GM18519 (cell line): ENCODE measurements around the gene PPM1L.
A peak's percentile ranks its signal among the peaks of the same experiment; 100 is the strongest.

ENCODE experiments used
- ATAC-seq: cut with Tn5 transposase; IDR thresholded peaks from one replicate; pipeline ENCODE4 v1.9.1; 2021; ENCODE audit warnings: mild to moderate bottlenecking, moderate library complexity; ENCODE audit not compliant: unreplicated experiment, low FRiP score

Gene PPM1L

GRCh38 chr3:160919942-160920341 lies 163.9 kb downstream of the PPM1L start:
- no peak for ATAC-seq

DNA sequence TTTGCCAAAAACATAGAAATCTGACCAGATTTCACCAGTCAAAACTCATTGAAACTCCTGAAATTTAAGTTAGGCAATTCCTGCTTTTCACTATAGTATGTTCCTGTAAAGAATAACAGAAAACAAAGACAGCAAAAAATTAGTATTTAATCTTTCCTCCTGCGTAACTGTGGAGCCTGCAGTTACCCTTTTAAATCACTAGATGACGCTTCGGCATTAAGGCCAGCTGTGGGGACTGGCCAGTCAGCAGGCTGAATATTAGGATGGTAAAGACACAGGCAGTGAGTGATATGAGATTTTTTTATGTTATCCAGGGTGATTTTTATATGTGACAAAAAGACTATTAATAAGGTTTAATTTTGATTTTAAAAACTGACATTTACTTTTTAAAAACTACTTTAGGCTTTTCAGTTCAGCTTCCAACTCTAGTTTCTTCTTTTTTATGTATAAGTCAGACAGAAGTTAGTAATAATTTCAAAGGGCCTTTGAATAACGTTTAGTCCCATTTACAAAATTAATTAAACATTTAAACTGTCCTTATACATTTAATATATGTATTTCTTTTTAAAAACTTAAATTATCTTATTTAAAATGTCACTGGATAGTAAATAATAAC lies 165.1 kb downstream of the PPM1L start:
- peak; percentile 81 for ATAC-seq

GRCh38 chr3:160924776-160925175 lies 168.7 kb downstream of the PPM1L start:
- ATAC-seq, result no peak

- ATAC-seq, result no peak
Observed at GRCh38 chr3:160927620-160928019, 171.6 kb downstream of the PPM1L start.

- ATAC-seq, result no peak
Observed at GRCh38 chr3:160928183-160928726, 172.2 kb downstream of the PPM1L start.

DNA sequence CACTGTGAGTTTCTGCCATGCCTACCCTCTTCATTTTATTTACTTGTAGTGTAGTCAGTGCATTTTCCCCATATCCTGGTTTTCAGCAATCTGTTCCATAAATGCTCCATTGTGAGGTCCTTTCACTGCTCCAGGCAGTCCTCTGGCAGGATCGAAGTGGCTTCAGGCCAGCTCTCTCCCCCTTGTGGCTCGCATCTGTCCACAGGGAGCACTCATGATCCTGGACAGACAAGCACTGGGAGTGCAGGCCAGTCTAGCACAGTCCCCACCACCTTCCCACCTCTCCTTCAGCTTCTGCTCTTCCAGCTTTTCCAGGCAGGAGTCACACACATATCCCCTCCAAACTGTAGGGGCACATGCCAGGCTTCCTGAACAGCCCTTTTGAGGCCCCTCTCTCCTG lies 173.6 kb downstream of the PPM1L start:
- ATAC-seq, result no peak

DNA sequence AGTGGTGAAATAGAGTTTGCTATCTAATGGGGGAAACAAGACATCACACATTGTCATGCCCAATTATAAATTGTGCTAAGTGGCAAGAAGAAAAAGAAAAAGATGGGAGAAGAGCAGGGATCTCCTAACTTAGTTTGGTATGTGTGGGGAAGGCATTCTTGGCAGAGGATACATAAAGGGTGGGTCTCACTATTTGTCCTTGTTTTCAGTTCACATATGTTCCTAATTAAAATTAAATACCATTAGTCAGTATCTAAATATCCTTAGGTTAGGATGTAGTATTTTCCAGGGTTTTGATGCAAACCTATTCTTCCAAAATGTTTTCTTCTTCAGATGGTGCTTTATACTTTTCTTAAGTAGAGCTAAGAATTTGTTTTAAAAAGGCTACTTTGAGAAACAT lies 175.4 kb downstream of the PPM1L start:
- no peak for ATAC-seq

DNA sequence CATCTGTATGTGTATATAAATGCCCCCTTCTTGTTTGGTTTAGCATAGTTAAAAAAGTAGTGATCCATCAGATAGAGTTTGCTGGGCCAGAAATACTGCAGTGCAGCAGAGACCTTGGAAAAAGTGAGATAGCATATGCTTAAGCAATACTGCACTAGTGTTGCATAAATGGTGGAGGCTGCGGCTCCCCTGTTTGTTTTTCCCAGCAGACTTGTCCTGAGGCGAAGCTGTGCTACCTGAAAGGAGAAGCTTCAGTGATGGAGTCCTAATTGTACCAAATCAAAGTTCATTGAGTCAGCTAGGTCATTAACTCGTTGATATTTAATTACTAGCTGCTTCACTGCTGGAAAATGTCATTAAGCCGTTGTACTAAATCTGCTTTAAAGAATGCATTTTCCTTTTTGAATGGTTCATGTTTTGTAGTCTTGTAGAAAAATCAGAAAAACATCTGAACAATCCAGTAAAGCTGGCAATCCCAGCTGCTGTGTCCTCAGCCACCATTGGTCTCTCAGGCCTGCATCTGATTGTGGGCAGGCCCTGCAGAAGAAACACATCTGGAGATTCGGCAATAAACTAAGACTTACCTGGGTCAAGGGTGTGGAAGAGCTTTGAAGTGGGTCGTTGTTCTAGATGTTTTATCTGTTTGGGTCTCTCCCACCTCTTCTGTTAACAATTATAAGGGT lies 179.5 kb downstream of the PPM1L start:
- no peak for ATAC-seq

DNA sequence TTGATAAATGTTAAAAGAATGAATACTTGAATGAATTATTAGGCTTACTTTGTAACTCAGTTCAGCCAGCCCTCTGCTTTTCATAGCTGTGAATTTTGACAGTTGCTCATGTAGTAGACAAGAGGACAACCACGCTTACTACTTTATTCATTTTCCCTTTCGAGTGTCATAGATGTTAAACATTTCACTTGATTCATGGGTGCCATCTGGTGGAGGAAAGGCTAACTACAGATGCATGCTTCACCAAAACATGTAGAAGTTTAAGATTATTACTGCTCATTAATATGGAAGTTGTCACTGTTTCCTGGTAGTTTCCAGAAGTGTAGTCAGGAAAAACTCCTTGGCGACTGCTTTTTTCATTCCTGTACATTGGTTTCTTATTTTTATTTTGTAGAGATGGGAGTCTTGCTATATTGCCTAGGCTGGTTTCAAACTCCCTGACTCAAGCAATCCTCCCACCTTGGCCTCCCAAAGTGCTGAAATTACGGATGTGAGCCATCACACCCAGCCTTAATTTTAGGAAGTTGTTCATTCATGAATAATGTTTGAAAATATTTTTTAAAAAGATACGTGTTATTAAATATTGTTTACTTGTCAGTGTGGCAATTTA lies 186.0 kb downstream of the PPM1L start:
- ATAC-seq, result peak; percentile 94

DNA sequence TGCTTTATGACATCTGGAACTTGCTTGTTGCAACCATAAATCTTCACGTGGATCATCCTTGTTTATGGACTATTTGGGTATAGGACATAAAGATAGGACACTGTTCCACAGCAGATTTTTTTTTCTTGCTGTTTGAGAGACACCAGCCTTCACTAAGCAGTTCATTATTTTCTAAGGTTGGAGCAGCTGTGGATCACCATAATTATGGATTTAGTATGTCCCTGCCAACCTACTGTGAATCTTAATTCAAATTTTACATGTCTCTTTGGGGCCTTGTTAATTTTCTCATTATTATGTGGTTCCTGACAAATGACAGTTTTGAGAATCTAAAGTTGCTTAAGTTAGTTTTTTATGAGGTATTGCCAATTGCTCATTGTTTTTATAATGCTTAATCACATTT lies 188.0 kb downstream of the PPM1L start:
- no peak for ATAC-seq

DNA sequence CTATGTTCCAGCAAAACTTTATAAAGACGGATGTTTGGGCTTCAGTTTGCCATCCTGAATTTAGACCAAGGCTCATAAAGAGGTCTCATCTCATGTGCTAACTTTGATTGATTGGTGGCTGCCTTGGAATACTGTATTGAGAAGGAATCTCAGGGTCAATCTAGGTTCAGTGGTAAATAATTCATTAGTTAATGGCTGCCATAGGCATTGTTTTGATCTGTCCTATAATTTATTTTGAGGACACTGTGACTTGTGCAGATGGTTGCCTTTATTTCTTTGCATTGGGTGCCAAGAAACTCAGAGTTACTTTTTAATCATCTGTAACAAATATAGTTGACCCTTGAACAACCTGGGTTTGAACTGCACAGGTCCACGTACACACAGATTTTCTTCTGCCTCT lies 189.3 kb downstream of the PPM1L start:
- ATAC-seq, result no peak

DNA sequence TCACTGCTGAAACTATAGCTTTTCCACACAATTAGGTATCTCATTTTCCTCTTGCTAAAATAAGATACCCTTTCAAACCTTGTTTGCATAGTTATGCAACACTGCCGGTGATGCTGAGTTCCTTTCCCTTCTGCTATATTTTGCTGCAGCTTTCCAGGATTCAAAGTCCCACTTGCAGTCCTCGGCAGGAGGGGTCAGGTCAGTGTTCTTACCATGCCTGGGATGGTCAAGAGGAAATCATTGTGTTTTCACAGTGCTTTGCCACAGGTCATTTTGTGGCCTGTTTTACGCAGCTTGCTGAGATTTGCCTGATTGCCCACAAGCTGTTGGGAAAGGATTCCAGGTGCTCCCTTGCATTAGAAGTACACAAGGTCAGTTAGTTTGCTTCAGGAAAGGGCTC lies 192.2 kb downstream of the PPM1L start:
- no peak for ATAC-seq

GRCh38 chr3:160949460-160949859 lies 193.4 kb downstream of the PPM1L start:
- no peak for ATAC-seq

DNA sequence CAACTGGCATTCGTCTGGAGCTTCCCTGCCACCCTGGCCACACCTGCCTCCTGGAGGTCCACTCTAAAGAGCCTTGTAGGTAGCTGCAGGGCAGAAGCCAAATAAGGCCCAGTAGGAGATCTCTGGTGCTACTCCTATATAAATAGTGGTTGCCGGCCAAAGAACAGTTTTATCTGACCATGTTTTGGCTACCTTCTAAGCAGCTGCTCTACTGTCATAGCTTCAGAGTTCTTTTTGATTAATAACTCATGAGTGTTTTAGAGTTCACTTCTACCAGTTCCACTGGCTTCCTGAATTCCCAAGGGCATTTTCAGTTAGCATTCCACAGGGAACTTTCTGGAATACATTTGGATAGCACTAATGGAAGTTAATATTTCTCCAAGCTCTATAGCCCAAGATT lies 194.5 kb downstream of the PPM1L start:
- no peak for ATAC-seq

DNA sequence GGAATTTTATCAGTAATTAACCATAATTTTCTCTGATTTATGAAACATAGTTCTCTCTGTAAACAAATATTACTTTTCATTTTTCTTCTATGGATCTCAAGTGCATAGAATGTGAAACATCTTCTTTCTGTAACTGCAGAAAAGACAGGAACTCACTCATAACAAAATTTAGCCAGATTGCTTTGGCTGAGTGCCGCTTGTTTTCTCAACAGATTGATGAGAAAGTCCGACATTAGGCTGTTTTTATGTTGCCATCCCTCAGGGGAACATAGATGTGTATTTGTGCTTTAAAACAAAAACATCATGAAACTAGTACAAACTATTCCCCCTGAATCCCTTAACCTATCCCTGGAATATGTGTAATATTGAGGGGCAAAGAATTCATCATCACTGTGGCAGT lies 194.9 kb downstream of the PPM1L start:
- no peak for ATAC-seq

DNA sequence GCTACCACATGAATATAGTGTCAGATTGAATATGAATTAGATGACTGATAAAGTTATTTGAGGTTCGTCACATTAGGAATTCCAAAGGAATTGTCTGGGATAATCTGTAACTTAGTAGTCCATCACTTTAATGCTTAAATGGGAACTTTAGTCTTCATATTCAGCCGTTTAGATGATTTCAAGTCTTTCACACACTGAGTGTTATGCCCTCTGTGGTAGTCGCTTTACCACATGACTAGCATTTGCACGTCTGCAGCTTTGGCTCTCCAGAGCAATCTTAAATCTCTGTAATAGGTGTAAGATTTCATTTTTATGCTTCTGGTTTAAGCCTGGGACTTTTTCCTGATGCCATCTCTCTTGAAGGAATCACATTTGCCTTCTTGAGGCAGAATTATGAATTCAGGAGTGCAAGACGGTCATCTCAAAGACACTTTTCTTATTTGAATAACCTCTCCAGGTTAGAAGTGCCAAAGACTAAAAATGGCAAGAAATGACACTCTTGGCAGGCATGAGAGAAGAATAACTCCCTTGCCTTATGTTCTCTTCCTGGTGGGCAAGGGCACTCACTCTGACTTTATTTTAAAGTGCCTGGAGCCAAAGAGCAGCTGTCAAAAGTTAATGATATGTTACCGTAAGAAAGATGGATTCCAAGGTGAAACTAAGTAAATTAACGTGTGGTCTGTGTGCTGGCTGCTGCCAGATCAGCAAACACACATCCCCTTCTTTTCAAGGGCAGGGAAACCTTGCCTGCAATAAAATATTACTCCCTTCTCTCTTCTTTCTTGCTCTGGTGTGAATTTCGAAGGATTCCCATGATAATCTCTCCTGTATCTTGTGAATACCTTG lies 195.8 kb downstream of the PPM1L start:
- no peak for ATAC-seq

DNA sequence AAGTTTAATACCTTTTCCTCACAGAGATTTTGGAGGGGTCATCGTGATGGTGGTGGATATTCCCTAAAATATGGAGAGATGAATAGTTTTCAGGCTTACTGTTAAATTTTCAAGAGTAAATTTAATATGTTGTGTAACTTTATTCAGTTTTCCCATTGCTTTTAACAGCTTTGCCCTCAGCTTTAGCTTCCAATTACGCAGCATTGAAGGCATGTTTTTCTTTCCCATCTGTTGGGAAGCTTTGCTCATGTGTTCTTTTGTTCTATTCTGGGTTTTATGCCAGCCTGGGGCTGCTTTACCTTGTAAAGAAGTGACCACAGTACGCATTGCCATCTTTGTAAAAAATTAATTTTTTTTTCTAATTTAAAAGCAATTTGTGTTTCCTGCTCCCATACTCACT lies 197.7 kb downstream of the PPM1L start:
- no peak for ATAC-seq

DNA sequence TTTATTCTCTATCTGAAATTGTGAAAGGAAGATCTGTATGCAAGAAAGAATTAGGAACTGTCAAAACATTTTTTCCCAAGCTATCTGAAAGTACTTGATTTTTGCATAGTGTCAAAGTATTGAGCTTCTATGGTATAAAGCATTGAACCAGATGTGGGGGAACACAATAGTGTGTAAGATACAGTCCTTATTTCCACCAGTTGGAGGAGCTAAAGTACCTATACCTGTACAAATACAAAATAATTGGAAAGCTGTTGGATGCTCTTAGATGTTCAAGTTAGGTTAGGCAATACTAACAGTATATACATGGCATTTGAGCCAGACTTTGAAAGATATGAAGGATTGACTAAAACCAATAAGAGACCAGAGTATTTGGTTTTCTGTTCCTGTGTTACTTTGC lies 200.8 kb downstream of the PPM1L start:
- peak; percentile 91 for ATAC-seq

DNA sequence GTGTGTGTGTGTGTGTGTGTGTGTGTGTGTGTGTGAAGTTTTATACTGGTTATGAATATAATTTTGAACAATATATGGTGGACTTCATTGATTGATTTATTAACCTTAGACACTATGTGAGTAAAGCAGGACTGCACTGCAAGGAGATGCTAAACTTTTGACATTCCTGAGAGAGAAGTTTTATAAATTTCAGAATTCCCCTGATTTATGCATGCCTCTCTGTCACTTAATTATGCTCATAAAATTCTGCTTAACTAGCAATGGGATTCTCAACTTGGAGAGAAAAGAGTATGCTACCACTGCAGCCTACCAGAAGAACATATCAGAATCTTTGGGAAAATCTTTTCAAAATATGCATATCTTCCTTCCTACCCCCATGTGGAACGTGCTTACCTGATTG lies 204.5 kb downstream of the PPM1L start:
- no peak for ATAC-seq

- no peak for ATAC-seq
Observed at GRCh38 chr3:160963949-160964348, 207.9 kb downstream of the PPM1L start.

DNA sequence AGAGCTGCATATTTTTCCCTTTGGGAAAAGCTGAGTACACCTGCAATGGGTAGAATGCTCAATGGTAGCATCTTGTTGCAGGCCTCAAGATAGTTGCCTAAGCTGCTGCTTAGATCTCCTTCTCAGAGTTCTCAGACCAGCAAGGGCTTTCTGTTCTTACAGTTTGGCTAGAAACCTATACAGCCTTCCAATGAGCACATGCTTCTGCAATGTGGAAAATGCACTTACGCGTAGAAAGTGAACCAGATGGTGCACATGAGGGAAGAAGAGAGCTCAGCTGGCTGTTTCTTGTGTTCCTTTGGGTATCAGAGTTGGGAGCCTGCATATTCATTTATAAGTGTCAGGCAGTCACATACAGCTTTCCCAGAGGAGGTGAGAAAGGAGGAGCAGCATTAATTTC lies 212.7 kb downstream of the PPM1L start:
- ATAC-seq, result no peak
